HCT116 (cell line): ENCODE data around the gene CFAP46. TPM values are rescaled to one million over a fixed set of nuclear protein-coding genes. Genes with fewer than 3 reads are reported as not detected.

ENCODE experiments used
- ATAC-seq: fragments of 200-7000 bp; cut with Tn5 transposase; 2 replicates; pipeline ENCODE4 v1.9.1; 2020; ENCODE audit warnings: mild to moderate bottlenecking, moderate library complexity
- BruUV-seq: library from RNA; stranded (reverse); fragments of 400-500 nt; replicated peaks from 2 replicates; lab custom pipeline; 2021; lab: Mats Ljungman, UMichigan
- CTCF ChIA-PET: fragments of 300-600 bp; sonication (Branson Sonifier 250); formaldehyde crosslinking; loops from one replicate; lab custom pipeline; 2021; ENCODE audit warnings: antibody characterized with exemption; lab: Charles Lee
- POLR2A ChIA-PET: fragments of 300-600, 350-600 bp; sonication (Branson Sonifier 250); formaldehyde crosslinking; loops from one replicate; lab custom pipeline; 2021; ENCODE audit warnings: antibody characterized with exemption; lab: Charles Lee
- RAD21 ChIA-PET, 2 experiments: fragments of 300-600 bp; sonication (Branson Sonifier 250); formaldehyde crosslinking; loops; one replicate each; lab custom pipeline; 2023; ENCODE audit warnings: low total read pairs in 2 of 2; ENCODE audit not compliant: uncharacterized antibody in 2 of 2, unreplicated experiment in 2 of 2, low non-redundant PET in 1 of 2; lab: Charles Lee
- DNase-seq: peaks from one replicate; pipeline ENCODE4 v3.0.0-alpha.2; 2010; ENCODE audit warnings: low read depth, low spot score
- H2AFZ ChIP-seq: fragments of 200-600 bp; shearing (Covaris generic), sonication (generic); 2 replicates; pipeline ENCODE4 v1.6.1; 2017; ENCODE audit warnings: low read depth, mixed run types, mixed read lengths, antibody characterized with exemption, low read length; ENCODE audit not compliant: poor library complexity, severe bottlenecking
- H3K27ac ChIP-seq: 2 replicates; pipeline ENCODE4 v1.5.1; 2012; ENCODE audit warnings: low read depth, low read length
- H3K27me3 ChIP-seq: fragments of 200-600 bp; sonication (generic); 2 replicates; pipeline ENCODE4 v1.6.1; 2016; ENCODE audit warnings: mixed run types, low read length, mixed read lengths; ENCODE audit not compliant: insufficient read depth
- H3K36me3 ChIP-seq, 2 experiments: fragments of 200-500 bp in 1 of 2; fragments of 200-600 bp in 1 of 2; sonication (Bioruptor generic) in 1 of 2; sonication (generic) in 1 of 2; 2 replicates each; pipeline versions ENCODE4 v1.5.1 to v1.6.1; 2014 to 2016; ENCODE audit warnings: low read length in 2 of 2, inconsistent platforms in 1 of 2, mixed read lengths in 1 of 2, mixed run types in 1 of 2; ENCODE audit not compliant: insufficient read depth in 2 of 2, control insufficient read depth in 1 of 2
- H3K4me1 ChIP-seq, 2 experiments: fragments of 200-600 bp in 1 of 2; sonication (generic) in 1 of 2; 2 replicates each; pipeline versions ENCODE4 v1.5.1 to v1.6.1; 2012 to 2017; ENCODE audit warnings: low read length in 2 of 2, inconsistent platforms in 1 of 2, mild to moderate bottlenecking in 1 of 2, mixed read lengths in 1 of 2, mixed run types in 1 of 2, moderate library complexity in 1 of 2; ENCODE audit not compliant: insufficient read depth in 2 of 2, control insufficient read depth in 1 of 2
- H3K4me2 ChIP-seq: fragments of 200-600 bp; sonication (generic); 2 replicates; pipeline ENCODE4 v1.6.1; 2017; ENCODE audit warnings: mixed run types, low read length, mixed read lengths
- H3K4me3 ChIP-seq, 2 experiments: fragments of 200-600 bp in 1 of 2; sonication (generic) in 1 of 2; replicated peaks in 1 of 2; 2 replicates each; pipeline ENCODE4 v1.5.1; 2011 to 2016; ENCODE audit warnings: low read length in 2 of 2, control low read depth in 1 of 2, low read depth in 1 of 2, mild to moderate bottlenecking in 1 of 2, mixed read lengths in 1 of 2, mixed run types in 1 of 2
- H3K79me2 ChIP-seq: fragments of 200-600 bp; sonication (generic); 2 replicates; pipeline ENCODE4 v1.6.1; 2017; ENCODE audit warnings: mild to moderate bottlenecking, mixed run types, low read length, moderate library complexity, mixed read lengths; ENCODE audit not compliant: insufficient read depth
- H3K9ac ChIP-seq: fragments of 200-600 bp; sonication (generic); 2 replicates; pipeline ENCODE4 v1.6.1; 2016; ENCODE audit warnings: low read length, mixed read lengths
- H3K9me2 ChIP-seq: fragments of 200-600 bp; sonication (generic), shearing (Covaris generic); 2 replicates; pipeline ENCODE4 v1.6.1; 2017; ENCODE audit warnings: mixed run types, mild to moderate bottlenecking, moderate library complexity; ENCODE audit not compliant: insufficient read depth
- H3K9me3 ChIP-seq, 2 experiments: fragments of 200-500 bp in 1 of 2; fragments of 200-600 bp in 1 of 2; sonication (Bioruptor generic) in 1 of 2; sonication (generic) in 1 of 2; 2 replicates each; pipeline ENCODE4 v1.6.1; 2014 to 2017; ENCODE audit warnings: low read length in 2 of 2, mixed read lengths in 2 of 2, inconsistent platforms in 1 of 2, low read depth in 1 of 2, mild to moderate bottlenecking in 1 of 2, mixed run types in 1 of 2, moderate library complexity in 1 of 2; ENCODE audit not compliant: control insufficient read depth in 1 of 2, insufficient read depth in 1 of 2
- H4K20me1 ChIP-seq: fragments of 200-600 bp; sonication (generic), shearing (Covaris generic); 2 replicates; pipeline ENCODE4 v1.6.1; 2017; ENCODE audit warnings: mixed run types, mild to moderate bottlenecking, moderate library complexity; ENCODE audit not compliant: insufficient read depth
- CEBPB ChIP-seq: IDR thresholded peaks from 2 replicates; pipeline ENCODE4 v1.6.1; 2012; ENCODE audit warnings: low read depth
- CTCF ChIP-seq, 3 experiments: fragments of 200-600 bp in 1 of 3; sonication (generic) in 1 of 3; IDR thresholded peaks in 2 of 3; conservative IDR thresholded peaks in 1 of 3; 2 replicates each; pipeline ENCODE4 v1.5.1; 2012 to 2017; ENCODE audit warnings: low read depth in 2 of 3, low read length in 2 of 3, antibody characterized with exemption in 1 of 3, borderline replicate concordance in 1 of 3, control low read depth in 1 of 3, mild to moderate bottlenecking in 1 of 3, mixed read lengths in 1 of 3, mixed run types in 1 of 3, moderate library complexity in 1 of 3; ENCODE audit not compliant: insufficient read depth in 1 of 3
- EGR1 ChIP-seq: IDR thresholded peaks from 2 replicates; pipeline ENCODE4 v1.6.1; 2012; ENCODE audit warnings: low read depth
- JUND ChIP-seq: IDR thresholded peaks from 2 replicates; pipeline ENCODE4 v1.6.1; 2012
- MAX ChIP-seq: IDR thresholded peaks from 2 replicates; pipeline ENCODE4 v1.6.1; 2012
- POLR2A ChIP-seq: IDR thresholded peaks from 2 replicates; pipeline ENCODE4 v1.7.0; 2011; ENCODE audit warnings: borderline replicate concordance; ENCODE audit not compliant: insufficient read depth, insufficient read length; ENCODE audit errors: extremely low read depth
- RAD21 ChIP-seq: IDR thresholded peaks from 2 replicates; pipeline ENCODE4 v1.6.1; 2012; ENCODE audit warnings: low read depth, mild to moderate bottlenecking
- SIN3A ChIP-seq: IDR thresholded peaks from 2 replicates; pipeline ENCODE4 v1.6.1; 2012; ENCODE audit warnings: low read depth
- TCF7L2 ChIP-seq: IDR thresholded peaks from 2 replicates; pipeline ENCODE4 v1.7.0; 2011; ENCODE audit warnings: borderline replicate concordance, inconsistent platforms; ENCODE audit not compliant: insufficient read depth, insufficient read length; ENCODE audit errors: extremely low read depth
- ZBTB33 ChIP-seq: IDR thresholded peaks from 2 replicates; pipeline ENCODE4 v1.6.1; 2011; ENCODE audit warnings: mild to moderate bottlenecking, low read length, moderate library complexity; ENCODE audit not compliant: insufficient replicate concordance; ENCODE audit errors: extremely low read depth
- ZFX ChIP-seq: fragments of 450-650 bp; IDR thresholded peaks from 2 replicates; pipeline ENCODE4 v1.6.1; 2017
- ZNF274 ChIP-seq: fragments of 200-500 bp; sonication (Bioruptor generic); IDR thresholded peaks from 2 replicates; pipeline ENCODE4 v1.6.1; 2014; ENCODE audit warnings: mild to moderate bottlenecking, low read depth, low read length, inconsistent platforms
- intact Hi-C: fragments of 100-400 bp; cut with micrococcal nuclease; formaldehyde crosslinking; loops from 2 replicates; pipeline ENCODE4 v1.10.0; 2022
- total RNA-seq: library from RNA; stranded (reverse); gene quantifications from one replicate; pipeline ENCODE4 v1.2.1, GENCODE V29; 2021; ENCODE audit not compliant: unreplicated experiment

Gene CFAP46
- total RNA-seq, 1 experiment from 2014 or later = 1.4 TPM

- TF ChIP-seq ZBTB33 (no peak), SIN3A (no peak), ZNF274 (no peak), TCF7L2 (no peak), POLR2A (no peak), RAD21 (no peak), EGR1 (no peak)
Observed at GRCh38 chr10:132890301-132890700, 52.1 kb downstream of the CFAP46 start (continued).

- no peak overlapping the region for H3K4me2 ChIP-seq
- no peaks in the 10 kb centered on the region for H3K36me3 ChIP-seq
- intact Hi-C loops = no loop called here
- RAD21 ChIA-PET = no interaction called here
- TF ChIP-seq JUND = no peak
- no peak for TF ChIP-seq SIN3A
- no peak for TF ChIP-seq CEBPB
- TF ChIP-seq CTCF (IDR thresholded peaks at IDR 0.05 in 2 of 3, conservative IDR thresholded peaks at IDR 0.05 in 1 of 3; ENCODE audit: borderline replicate concordance in 1 of 3, insufficient read depth in 1 of 3, low read depth in 2 of 3, low read length in 2 of 3) = no peak
- TF ChIP-seq MAX = no peak
- no peak for TF ChIP-seq ZFX
- no peaks in the 10 kb centered on the region for H3K9me2 ChIP-seq
- H3K27me3 ChIP-seq = 0 out of 2 replicates have a peak, but pooled peaks cover 1% of the 10 kb centered on the region
- DNase-seq (no peak), ATAC-seq (no peak)
- H3K79me2 ChIP-seq = no peaks in the 10 kb centered on the region
- H4K20me1 ChIP-seq = no peaks in the 10 kb centered on the region
- H3K27ac ChIP-seq = no peak overlapping the region
- H3K9me3 ChIP-seq = no peaks in the 10 kb centered on the region
- H3K4me3 ChIP-seq = no peak overlapping the region
- POLR2A ChIA-PET = no interaction called here
- no peak overlapping the region for H3K9ac ChIP-seq
- no peaks in the 10 kb centered on the region for H3K4me1 ChIP-seq
- CTCF ChIA-PET = no interaction called here
- H2AFZ ChIP-seq = no peak overlapping the region
- no TSS peak for BruUV-seq
Observed at GRCh38 chr10:132889556-132889955, 52.8 kb downstream of the CFAP46 start.
